Measurements from ENCODE around the gene KCNJ5. TPM values are rescaled to one million over a fixed set of nuclear protein-coding genes. Genes with fewer than 3 reads are reported as not detected.

Gene KCNJ5
- total RNA-seq, 2 donors from 2014 or later, result 0.60 to 1.1 TPM

DNA sequence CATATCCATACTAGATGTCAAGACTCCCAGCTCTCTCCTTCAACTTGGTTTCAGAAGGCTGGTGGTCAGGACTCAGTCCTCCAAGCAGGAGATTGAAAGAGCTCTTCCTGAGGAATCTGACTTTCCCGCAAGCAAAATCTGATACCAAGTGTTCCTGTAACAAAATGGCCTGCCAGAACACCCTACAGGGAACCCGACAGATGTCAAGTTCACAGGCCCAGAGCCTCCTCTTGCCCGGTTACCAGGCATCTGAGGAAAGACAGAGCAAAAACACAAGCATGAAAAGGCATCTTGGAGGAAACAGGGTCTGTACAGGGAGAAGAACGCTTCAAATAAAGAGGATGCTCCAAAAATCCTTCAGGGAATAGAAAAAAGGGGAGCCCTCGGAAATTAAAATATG is 8.7 kb upstream of the KCNJ5 start:
- no peak overlapping the region for H3K27ac ChIP-seq (ENCODE audit: low read depth, low read length)
- Mint-ChIP-seq H3K36me3 (ENCODE audit: low read depth) (no peaks in the 10 kb centered on the region), H3K9me3 (no peaks in the 10 kb centered on the region), H3K4me3 (no peak overlapping the region), H3K27me3 (ENCODE audit: insufficient read depth) (peaks cover 15% of the 10 kb centered on the region), H3K27ac (no peak overlapping the region), H3K4me1 (peaks cover 27% of the 10 kb centered on the region)
- peaks cover 9% of the 10 kb centered on the region for H3K27me3 ChIP-seq (ENCODE audit: control insufficient read depth, insufficient read depth, low read length, poor library complexity, severe bottlenecking)
- DNase-seq, result no peak
- H3K4me3 ChIP-seq (ENCODE audit: low read length), result no peak overlapping the region
- TF ChIP-seq, protein P1, sequence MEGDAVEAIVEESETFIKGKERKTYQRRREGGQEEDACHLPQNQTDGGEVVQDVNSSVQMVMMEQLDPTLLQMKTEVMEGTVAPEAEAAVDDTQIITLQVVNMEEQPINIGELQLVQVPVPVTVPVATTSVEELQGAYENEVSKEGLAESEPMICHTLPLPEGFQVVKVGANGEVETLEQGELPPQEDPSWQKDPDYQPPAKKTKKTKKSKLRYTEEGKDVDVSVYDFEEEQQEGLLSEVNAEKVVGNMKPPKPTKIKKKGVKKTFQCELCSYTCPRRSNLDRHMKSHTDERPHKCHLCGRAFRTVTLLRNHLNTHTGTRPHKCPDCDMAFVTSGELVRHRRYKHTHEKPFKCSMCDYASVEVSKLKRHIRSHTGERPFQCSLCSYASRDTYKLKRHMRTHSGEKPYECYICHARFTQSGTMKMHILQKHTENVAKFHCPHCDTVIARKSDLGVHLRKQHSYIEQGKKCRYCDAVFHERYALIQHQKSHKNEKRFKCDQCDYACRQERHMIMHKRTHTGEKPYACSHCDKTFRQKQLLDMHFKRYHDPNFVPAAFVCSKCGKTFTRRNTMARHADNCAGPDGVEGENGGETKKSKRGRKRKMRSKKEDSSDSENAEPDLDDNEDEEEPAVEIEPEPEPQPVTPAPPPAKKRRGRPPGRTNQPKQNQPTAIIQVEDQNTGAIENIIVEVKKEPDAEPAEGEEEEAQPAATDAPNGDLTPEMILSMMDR (conservative IDR thresholded peaks at IDR 0.05), result no peak
- H3K9me3 ChIP-seq (ENCODE audit: control insufficient read depth, low read length), result no peaks in the 10 kb centered on the region
- H3K36me3 ChIP-seq (ENCODE audit: control insufficient read depth, insufficient read depth, low read length), result no peaks in the 10 kb centered on the region
- peaks cover 16% of the 10 kb centered on the region for H3K4me1 ChIP-seq (ENCODE audit: control insufficient read depth, insufficient read depth, low read length)
- WGBS, 2 experiments (ENCODE audit: insufficient coverage in 1 of 2, insufficient read length in 1 of 2), result 87 to 93% methylated on average over 4 to 5 of the region's 5 CpGs
- no peak overlapping the region for H3K9ac ChIP-seq (ENCODE audit: extremely low read depth, low read length, poor library complexity, severe bottlenecking)

DNA sequence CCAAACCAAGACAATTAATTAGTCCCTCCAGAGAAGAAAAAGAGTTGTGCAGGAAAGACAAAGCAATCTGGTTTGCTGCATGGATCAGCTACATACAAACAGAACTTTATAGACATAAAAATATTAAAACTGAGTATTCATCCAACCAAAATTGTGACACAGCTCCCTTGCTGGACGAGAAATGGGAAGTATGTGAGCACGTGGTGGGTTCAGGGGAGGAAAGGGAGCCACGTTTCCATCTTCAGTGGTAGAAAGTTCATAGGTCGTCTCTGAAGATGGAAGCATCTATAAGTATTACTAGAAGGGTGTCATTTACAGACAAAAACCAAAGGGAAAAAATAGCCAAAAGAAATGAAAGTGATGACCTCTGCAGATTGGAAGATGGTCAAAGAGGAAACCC is 7.1 kb upstream of the KCNJ5 start:
- peaks cover 9% of the 10 kb centered on the region for H3K27me3 ChIP-seq (ENCODE audit: control insufficient read depth, insufficient read depth, low read length, poor library complexity, severe bottlenecking)
- H3K36me3 Mint-ChIP-seq (ENCODE audit: low read depth), result no peaks in the 10 kb centered on the region
- peaks cover 39% of the 10 kb centered on the region for H3K4me1 Mint-ChIP-seq
- H3K9me3 Mint-ChIP-seq, result no peaks in the 10 kb centered on the region
- WGBS, 2 experiments (ENCODE audit: insufficient coverage in 1 of 2, insufficient read length in 1 of 2), result 82 to 100% methylated on average over 1 to 4 of the region's 4 CpGs
- H3K27ac Mint-ChIP-seq, result no peak overlapping the region
- TF ChIP-seq, protein P1 (conservative IDR thresholded peaks at IDR 0.05), result no peak
- H3K9me3 ChIP-seq (ENCODE audit: control insufficient read depth, low read length), result no peaks in the 10 kb centered on the region
- no peaks in the 10 kb centered on the region for H3K36me3 ChIP-seq (ENCODE audit: control insufficient read depth, insufficient read depth, low read length)
- H3K27ac ChIP-seq (ENCODE audit: low read depth, low read length), result no peak overlapping the region
- no peak overlapping the region for H3K9ac ChIP-seq (ENCODE audit: extremely low read depth, low read length, poor library complexity, severe bottlenecking)
- H3K27me3 Mint-ChIP-seq (ENCODE audit: insufficient read depth), result peaks cover 12% of the 10 kb centered on the region
- no peak overlapping the region for H3K4me3 Mint-ChIP-seq
- DNase-seq, result no peak
- H3K4me1 ChIP-seq (ENCODE audit: control insufficient read depth, insufficient read depth, low read length), result peaks cover 13% of the 10 kb centered on the region
- H3K4me3 ChIP-seq (ENCODE audit: low read length), result no peak overlapping the region

- TF ChIP-seq, protein P1 (conservative IDR thresholded peaks at IDR 0.05), result peak; percentile 91
- H3K27me3 Mint-ChIP-seq (ENCODE audit: insufficient read depth), result peaks cover 19% of the 10 kb centered on the region
- peaks cover 17% of the 10 kb centered on the region for H3K27me3 ChIP-seq (ENCODE audit: control insufficient read depth, insufficient read depth, low read length, poor library complexity, severe bottlenecking)
Observed at GRCh38 chr11:128884703-128885338, 6.3 kb upstream of the KCNJ5 start.

More at GRCh38 chr11:128884703-128885338, 6.3 kb upstream of the KCNJ5 start:
- H3K36me3 Mint-ChIP-seq (ENCODE audit: low read depth), result no peaks in the 10 kb centered on the region
- H3K27ac ChIP-seq (ENCODE audit: low read depth, low read length), result no peak overlapping the region
- no peak overlapping the region for H3K9ac ChIP-seq (ENCODE audit: extremely low read depth, low read length, poor library complexity, severe bottlenecking)
- H3K4me3 ChIP-seq (ENCODE audit: low read length), result no peak overlapping the region
- WGBS, 2 experiments (ENCODE audit: insufficient coverage in 1 of 2, insufficient read length in 1 of 2), result 32 to 36% methylated on average over 8 to 12 of the region's 12 CpGs
- no peaks in the 10 kb centered on the region for H3K9me3 ChIP-seq (ENCODE audit: control insufficient read depth, low read length)
- no peak overlapping the region for H3K27ac Mint-ChIP-seq
- DNase-seq, result peak; percentile 88
- H3K4me1 ChIP-seq (ENCODE audit: control insufficient read depth, insufficient read depth, low read length), result peaks cover 14% of the 10 kb centered on the region
- H3K36me3 ChIP-seq (ENCODE audit: control insufficient read depth, insufficient read depth, low read length), result no peaks in the 10 kb centered on the region
- H3K4me1 Mint-ChIP-seq, result peaks cover 46% of the 10 kb centered on the region
- no peaks in the 10 kb centered on the region for H3K9me3 Mint-ChIP-seq
- H3K4me3 Mint-ChIP-seq, result no peak overlapping the region
